Stimulated activated CD4-positive, alpha-beta T cell treated with anti-CD3 and anti-CD28 coated beads, Interleukin-4, amount 100 ng/mL, for 1 hour (primary cell): ENCODE results near the gene MRGPRE.

Experiments
- DNase-seq: peaks from one replicate; pipeline ENCODE4 v3.0.0-alpha.2; 2020

MRGPRE gene

DNA sequence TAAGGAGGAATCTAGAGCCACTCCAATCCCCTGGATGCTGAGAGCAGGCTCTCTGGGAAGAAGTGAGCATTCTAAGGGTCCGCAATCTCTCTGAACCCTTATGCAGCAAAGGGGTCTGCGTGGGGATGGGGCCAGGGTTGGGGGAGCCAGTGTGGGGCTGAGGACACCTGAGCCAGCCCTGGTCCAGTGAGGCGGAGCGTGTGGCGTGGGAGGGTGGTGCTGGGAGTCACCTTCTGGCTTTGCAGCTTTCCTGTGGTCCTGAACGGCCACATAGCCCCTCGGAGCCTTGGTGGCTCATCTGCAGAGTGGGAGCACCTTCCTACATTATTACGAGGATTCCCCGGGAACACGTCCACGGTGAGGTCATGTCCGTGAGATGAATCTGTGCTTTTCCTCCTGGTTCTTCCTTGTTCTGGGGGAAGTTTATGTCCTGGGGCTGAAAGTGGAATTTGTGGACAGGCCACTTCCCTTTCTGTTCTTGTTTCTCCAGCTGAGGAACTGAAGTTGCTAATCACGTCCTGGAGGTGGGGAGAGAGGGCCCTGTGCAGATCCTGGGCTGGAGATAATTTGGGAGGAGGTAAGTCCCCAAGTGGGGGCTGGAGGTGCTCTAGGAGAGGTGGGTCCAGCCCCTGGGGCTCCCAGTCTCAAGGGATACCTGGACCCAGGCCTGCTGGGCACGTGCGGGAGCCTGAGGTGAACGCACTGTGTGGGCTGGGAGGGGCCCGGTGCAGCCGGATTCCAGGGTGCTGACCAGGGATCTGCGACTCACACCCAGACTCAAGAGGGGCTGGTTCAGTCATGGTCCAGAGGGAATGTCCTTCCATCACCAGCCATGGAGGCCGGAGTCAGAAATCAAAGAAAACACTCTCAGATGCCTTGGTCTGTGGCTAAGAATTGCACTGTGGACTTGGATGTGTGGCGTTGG, 6.1 kb downstream of the MRGPRE start:
- no peak for DNase-seq

DNA sequence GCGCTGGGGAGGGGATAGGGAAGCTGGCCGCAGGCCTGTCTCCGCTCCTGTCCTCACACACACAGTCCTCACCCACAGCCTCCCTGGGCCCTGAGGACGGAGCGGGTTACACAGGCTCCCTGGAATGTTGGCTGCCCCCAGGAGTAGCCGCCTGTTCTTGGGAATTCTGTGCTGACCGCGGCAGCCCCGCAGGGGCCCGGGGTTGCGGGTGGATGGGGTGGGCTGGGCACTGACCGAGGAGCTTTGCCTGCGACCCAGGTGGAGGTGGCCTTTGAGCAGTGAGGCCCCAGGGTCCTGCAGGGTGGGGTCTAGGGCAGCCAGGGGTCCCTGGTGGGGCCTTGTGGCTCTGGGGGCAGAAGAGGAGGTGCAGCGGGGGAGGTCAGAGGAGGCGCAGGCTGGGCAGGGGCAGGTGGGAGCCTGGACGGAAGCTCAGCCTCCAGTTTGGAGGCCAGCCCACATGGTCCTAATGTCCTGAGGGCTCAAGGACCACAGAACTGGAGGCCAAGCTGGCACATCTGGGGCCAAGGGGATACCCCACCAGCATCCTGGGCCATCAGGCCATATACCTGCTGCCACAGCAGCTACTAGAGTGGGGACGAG, 7.0 kb downstream of the MRGPRE start:
- no peak for DNase-seq

GRCh38 chr11:3224401-3225057, 7.7 kb downstream of the MRGPRE start:
- no peak for DNase-seq

GRCh38 chr11:3223932-3224381, 8.3 kb downstream of the MRGPRE start:
- no peak for DNase-seq

GRCh38 chr11:3222941-3223915, 9.0 kb downstream of the MRGPRE start:
- no peak for DNase-seq

- no peak for DNase-seq
Observed at GRCh38 chr11:3222003-3222855, 10.0 kb downstream of the MRGPRE start.

DNA sequence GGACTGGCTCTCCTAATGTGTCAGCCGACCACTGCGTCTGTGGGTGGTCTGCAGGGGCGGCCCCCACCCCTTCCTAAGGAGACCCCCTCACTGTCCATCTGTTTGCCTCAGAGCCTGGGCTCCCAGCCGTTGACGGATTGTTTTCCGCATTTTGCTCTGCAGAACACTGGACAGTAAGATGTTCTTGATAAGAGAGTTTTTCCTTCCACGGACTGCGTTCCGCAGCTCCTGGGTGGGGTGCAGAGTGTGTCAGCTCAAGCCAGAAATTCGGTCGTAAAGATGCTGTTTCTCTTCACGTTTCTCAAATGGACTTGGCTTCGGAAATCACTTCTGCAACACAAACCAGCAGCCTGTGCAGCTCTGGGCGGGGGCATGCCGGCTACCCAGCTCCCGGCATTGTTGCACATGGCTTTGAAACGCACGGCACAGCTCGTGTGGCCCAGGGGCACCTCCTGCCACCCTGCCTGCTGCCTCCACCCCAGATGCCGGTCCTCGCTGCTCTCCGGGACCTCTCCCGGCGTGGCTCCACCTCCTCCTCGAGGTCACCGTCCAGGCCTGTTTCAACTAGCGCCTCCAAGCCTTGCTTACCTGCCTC, 10.7 kb downstream of the MRGPRE start:
- DNase-seq: no peak

GRCh38 chr11:3220521-3221407, 11.5 kb downstream of the MRGPRE start:
- DNase-seq: no peak

DNA sequence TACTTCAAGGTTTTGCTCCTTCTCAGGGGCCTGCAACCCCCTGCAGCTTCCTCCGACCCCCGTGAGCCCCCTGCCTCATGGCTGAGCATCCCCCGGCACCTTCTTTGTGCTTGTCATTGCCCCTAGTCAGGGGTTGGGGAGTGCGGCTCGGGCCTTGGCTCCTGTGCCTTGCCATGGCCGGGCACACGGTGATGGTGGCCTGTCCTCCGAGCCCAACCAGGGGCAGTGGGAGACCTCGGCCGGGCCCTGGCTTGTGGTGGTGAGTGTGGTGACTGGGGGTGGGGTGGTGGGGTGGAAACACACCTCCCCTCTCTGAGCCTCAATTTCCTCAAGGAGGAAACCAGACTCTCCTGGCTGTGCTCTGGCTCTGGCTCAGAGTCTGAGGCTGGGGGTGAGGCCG, 12.1 kb downstream of the MRGPRE start:
- no peak for DNase-seq

GRCh38 chr11:3219281-3219892, 12.8 kb downstream of the MRGPRE start:
- DNase-seq: no peak

- no peak for DNase-seq
Observed at GRCh38 chr11:3218483-3219280, 13.5 kb downstream of the MRGPRE start, which contains the start of gene MRGPRG. MRGPRG (minus strand) TSS chr11:3218813; CDS start chr11:3218813, 0 bp downstream.

GRCh38 chr11:3217818-3218482, 14.3 kb downstream of the MRGPRE start:
- no peak for DNase-seq

- no peak for DNase-seq
Observed at GRCh38 chr11:3216027-3216525, 16.1 kb downstream of the MRGPRE start.

GRCh38 chr11:3215346-3216026, 16.7 kb downstream of the MRGPRE start:
- no peak for DNase-seq

GRCh38 chr11:3214420-3214699, 17.9 kb downstream of the MRGPRE start:
- DNase-seq: no peak

- no peak for DNase-seq
Observed at GRCh38 chr11:3213659-3214419, 18.4 kb downstream of the MRGPRE start.

GRCh38 chr11:3208272-3208671, 23.9 kb downstream of the MRGPRE start:
- DNase-seq: no peak
